GM21381 (cell line): ENCODE results near the gene SERPINA1.

Experiments
- ATAC-seq: cut with Tn5 transposase; IDR thresholded peaks from one replicate; pipeline ENCODE4 v1.9.1; 2021; ENCODE audit warnings: mild to moderate bottlenecking, moderate library complexity; ENCODE audit not compliant: unreplicated experiment

SERPINA1 gene

GRCh38 chr14:94384342-94384741 is 4.1 kb downstream of the SERPINA1 start:
- no peak for ATAC-seq

GRCh38 chr14:94383777-94384176 is 4.6 kb downstream of the SERPINA1 start:
- no peak for ATAC-seq

DNA sequence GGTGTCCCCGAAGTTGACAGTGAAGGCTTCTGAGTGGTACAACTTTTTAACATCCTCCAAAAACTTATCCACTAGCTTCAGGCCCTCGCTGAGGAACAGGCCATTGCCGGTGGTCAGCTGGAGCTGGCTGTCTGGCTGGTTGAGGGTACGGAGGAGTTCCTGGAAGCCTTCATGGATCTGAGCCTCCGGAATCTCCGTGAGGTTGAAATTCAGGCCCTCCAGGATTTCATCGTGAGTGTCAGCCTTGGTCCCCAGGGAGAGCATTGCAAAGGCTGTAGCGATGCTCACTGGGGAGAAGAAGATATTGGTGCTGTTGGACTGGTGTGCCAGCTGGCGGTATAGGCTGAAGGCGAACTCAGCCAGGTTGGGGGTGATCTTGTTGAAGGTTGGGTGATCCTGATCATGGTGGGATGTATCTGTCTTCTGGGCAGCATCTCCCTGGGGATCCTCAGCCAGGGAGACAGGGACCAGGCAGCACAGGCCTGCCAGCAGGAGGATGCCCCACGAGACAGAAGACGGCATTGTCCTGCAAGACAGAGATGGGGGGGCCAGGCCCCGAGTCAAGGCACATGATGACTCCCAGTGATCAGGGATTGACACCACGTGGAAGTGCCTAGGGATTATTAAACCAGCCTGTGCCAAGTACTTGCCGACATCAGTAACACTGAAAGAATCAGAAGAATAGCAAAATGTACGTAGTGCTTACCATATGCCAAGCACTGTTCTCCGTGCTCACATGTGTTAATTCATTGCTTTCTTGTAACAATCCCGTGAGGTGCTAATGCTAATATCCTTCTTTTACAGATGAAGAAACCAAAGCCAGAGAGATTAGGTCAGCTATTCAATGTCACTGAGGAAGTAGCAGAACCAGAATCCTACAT is 5.4 kb downstream of the SERPINA1 start:
- no peak for ATAC-seq

DNA sequence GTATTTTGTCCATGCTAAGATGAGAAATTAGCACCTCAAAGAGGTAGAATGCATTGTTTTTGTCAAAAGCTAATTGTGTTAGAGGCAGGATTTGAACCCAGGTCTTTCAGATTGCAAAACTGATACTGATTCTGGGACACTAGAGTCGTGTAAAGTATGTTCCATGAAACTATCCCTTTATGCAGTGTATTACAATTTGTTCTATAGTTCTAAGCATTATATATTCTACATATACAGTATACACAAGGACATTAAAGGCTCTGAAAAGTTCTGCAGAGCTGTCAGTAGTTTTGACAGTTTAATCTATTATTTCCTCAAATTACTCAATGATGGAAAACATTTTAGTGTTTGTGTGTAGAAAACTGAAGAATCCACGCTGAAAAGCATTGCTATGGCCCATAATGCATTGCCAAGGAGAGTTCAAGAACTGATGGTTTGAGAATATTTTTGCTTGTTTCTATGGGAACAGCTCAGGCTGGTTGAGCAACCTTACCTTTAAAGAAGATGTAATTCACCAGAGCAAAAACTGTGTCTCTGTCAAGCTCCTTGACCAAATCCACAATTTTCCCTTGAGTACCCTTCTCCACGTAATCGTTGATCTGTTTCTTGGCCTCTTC is 6.2 kb downstream of the SERPINA1 start:
- no peak for ATAC-seq

DNA sequence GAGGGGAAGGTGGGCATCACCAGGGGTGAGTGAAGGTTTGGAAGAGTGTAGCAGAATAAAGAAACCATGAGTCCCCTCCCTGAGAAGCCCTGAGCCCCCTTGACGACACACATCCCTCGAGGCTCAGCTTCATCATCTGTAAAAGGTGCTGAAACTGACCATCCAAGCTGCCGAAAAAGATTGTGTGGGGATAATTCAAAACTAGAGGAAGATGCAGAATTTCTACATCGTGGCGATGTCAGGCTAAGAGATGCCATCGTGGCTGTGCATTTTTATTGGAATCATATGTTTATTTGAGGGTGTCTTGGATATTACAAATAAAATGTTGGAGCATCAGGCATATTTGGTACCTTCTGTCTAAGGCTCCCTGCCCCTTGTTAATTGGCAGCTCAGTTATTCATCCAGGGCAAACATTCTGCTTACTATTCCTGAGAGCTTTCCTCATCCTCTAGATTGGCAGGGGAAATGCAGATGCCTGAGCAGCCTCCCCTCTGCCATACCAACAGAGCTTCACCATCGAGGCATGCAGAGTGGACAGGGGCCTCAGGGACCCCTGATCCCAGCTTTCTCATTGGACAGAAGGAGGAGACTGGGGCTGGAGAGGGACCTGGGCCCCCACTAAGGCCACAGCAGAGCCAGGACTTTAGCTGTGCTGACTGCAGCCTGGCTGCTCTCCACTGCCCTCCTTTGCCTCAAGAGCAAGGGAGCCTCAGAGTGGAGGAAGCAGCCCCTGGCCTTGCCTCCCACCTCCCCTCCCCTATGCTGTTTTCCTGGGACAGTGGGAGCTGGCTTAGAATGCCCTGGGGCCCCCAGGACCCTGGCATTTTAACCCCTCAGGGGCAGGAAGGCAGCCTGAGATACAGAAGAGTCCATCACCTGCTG is 7.0 kb downstream of the SERPINA1 start:
- ATAC-seq, result no peak

GRCh38 chr14:94380225-94381148 is 7.9 kb downstream of the SERPINA1 start:
- ATAC-seq, result no peak

DNA sequence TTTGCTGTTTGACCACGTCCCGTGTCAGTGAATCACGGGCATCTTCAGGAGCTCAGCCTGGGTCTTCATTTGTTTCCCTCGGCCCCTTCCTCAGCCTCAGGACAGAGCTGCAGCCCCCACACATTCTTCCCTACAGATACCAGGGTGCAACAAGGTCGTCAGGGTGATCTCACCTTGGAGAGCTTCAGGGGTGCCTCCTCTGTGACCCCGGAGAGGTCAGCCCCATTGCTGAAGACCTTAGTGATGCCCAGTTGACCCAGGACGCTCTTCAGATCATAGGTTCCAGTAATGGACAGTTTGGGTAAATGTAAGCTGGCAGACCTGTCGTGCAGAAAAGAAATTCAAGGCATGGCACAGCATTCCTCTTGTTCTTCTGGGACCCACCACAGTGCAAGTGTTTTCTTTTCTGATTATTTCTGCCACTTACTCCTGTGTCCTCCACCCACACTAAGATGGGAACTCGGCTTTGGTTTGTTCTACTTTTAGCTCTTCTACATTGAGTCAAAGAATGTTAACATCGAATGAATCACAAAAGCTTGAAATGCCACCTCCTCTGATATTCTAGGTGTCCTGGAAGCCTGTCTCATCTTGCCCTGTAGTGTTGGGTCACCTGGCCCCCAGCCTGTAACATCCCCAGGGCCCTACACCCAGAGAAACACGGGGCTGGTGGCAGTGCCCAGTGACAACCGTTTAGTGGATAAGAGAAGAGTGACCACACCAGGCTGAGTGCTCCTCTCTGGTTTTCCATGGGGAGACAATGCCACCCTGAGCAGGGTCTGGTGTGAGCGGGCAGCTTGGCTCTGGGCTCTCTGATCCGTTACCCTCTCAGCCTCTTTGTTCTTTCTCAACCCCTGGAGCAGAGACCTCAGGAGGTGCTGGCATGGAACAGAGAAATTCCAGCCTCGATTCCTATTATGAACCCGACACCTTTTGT is 8.8 kb downstream of the SERPINA1 start:
- no peak for ATAC-seq

- ATAC-seq, result no peak
These were observed 9.7 kb downstream of the SERPINA1 start for GRCh38 chr14:94378527-94379290.

- ATAC-seq, result no peak
These were observed 10.4 kb downstream of the SERPINA1 start for GRCh38 chr14:94377866-94378470.

GRCh38 chr14:94376976-94377865 is 11.2 kb downstream of the SERPINA1 start:
- no peak for ATAC-seq

DNA sequence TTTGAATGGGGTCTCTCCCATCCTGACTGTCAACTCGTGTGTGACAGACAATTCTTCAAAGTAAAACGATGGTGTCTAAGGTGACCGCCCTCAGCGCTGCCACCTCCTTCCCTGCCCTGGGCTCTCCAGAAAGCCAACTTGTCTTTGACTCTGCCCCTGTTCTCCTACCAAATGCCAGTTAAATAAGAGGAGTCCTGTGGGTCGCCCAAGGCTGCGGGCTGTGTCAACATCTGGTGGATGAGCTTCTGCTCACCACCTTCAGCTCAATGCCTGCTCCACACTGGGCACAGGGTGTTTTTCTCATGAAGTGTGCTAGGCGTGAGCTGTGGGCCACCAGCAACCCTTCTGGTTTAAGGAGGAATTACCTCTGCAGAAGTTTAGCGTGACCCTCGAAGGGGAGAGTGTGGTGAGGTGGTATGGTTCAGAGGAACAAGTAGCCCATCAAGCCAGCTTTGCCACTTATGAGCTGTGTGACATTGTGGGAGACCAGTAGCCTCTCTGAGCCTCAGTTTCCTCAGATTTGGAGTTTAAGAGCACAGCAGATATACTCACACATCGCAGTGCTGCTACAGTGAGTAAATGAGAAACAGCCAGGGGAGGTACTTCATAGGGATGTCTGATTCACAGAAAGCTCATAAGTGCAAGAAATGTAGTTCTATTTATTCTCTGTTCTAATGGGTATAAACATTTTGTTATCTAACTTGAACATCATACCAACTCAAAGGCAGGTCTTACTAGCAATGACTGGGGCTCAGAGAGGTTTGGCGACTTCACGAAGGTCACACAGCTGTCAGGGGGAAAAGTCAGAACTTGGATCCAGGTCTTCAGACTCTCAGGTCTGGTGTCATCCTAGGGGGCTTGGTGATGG is 12.1 kb downstream of the SERPINA1 start:
- ATAC-seq, result no peak

- ATAC-seq, result no peak
These were observed 12.8 kb downstream of the SERPINA1 start for GRCh38 chr14:94375552-94376107.

DNA sequence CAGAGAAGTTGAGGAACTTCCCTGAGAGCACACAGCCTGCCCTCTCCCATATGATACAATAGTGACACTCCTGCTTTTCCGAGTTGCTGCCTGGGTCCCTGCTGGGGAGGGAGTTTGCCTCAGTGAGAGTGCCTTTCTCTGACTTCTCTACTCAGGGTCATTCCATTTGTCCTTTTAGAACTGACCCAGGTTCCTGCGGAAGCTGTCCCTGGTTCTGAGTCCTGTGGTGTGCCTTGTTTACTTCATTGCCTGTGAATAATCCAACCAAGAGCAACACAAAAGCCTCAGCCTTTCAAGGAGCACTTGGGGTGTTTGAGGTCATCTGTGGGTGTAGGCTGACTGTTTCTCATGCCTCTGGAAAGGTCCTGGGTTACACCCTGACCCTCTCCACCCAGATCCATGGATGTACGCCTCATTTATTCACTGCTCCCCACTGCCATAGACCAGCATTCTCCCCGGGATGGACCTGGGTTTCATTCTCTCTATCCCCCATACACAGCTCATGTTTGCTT is 13.6 kb downstream of the SERPINA1 start:
- no peak for ATAC-seq

DNA sequence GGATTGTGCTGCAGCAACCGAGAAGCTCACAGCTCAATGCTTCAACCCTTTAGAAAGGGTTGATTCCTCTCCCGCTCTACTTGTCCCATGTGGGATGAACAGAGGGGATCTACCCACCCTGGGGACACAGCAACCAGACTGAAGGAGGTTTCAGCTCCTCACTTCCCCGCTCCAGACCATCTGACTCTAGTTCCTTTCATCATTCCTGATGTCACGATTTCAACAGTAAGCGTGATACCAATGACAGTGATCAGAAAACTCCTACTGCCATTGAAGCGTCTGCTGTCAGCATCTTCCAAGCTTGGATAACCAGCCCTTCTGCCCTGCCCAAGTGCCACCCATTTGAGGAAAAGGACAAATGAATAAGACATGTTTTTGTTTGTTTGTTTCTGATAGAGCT is 14.3 kb downstream of the SERPINA1 start:
- no peak for ATAC-seq

DNA sequence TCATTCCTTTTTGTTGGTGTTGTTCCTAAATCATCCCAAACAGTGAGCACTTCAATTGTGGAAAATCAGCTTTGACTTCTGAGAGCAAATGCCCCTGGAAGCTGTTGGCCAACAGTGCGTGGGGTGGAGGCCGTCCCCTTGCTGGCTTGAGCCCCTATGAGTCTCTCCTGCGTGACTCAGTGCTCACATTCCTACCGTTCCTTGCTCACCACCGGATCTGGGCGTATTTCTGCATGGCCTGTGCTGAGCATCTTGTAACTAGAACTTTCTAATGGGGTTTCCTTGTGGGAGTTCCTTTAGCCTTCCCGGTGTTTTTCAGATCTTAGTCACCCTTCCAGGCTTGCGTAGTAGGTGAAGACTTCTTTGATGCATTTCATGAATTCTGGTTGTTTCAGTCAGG is 14.7 kb downstream of the SERPINA1 start:
- no peak for ATAC-seq
